ENCODE data around the gene B3GALT5.

DNA sequence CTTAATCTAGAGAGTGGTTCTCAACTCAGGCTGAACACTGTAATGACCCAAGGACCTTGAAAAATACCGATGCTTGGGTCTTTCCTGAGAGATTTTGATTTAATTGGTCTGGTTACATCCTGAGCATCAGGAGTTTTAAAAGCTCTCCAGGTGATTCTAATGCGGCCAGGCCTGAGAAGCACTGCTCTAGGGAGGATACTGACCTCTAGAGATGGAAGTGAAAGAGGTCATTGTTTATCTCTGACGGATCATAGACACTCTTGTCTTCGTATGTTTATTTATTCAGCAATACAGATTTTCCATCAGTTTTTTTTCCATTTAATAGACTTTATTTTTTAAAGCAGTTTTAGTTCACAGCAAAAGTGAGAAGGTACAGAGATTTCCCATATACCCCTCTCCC is 77.7 kb downstream of the B3GALT5 start:
- TF ChIP-seq, protein P1, sequence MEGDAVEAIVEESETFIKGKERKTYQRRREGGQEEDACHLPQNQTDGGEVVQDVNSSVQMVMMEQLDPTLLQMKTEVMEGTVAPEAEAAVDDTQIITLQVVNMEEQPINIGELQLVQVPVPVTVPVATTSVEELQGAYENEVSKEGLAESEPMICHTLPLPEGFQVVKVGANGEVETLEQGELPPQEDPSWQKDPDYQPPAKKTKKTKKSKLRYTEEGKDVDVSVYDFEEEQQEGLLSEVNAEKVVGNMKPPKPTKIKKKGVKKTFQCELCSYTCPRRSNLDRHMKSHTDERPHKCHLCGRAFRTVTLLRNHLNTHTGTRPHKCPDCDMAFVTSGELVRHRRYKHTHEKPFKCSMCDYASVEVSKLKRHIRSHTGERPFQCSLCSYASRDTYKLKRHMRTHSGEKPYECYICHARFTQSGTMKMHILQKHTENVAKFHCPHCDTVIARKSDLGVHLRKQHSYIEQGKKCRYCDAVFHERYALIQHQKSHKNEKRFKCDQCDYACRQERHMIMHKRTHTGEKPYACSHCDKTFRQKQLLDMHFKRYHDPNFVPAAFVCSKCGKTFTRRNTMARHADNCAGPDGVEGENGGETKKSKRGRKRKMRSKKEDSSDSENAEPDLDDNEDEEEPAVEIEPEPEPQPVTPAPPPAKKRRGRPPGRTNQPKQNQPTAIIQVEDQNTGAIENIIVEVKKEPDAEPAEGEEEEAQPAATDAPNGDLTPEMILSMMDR (conservative IDR thresholded peaks at IDR 0.05; ENCODE audit: low read depth, low read length): no peak
- TF ChIP-seq EZH2phosphoT487 (IDR thresholded peaks at IDR 0.05; ENCODE audit: borderline replicate concordance, low read length): no peak
- no peak for TF ChIP-seq EZH2 (IDR thresholded peaks at IDR 0.05; ENCODE audit: low read length, unreplicated experiment)

Data from PC-3 (cell line).